NB4 (cell line): ENCODE measurements around the gene UNC93B1.
"Not testable (repeated sequence)": the region's sequence is repeated elsewhere in the genome, so short reads cannot be mapped to it uniquely, and the experiment has no call there.

Experiments used
- CTCF ChIP-seq: IDR thresholded peaks from one replicate; pipeline ENCODE4 v1.5.1; 2012; ENCODE audit warnings: low read depth, low read length
- POLR2A ChIP-seq: IDR thresholded peaks from 2 replicates; pipeline ENCODE4 v1.6.1; 2011; ENCODE audit warnings: mild to moderate bottlenecking; ENCODE audit not compliant: insufficient read length; ENCODE audit errors: extremely low read depth

- TF ChIP-seq CTCF, POLR2A: not testable (repeated sequence)
These were observed 25.0 kb downstream of the UNC93B1 start for GRCh38 chr11:67978766-67979418.
